ENCODE measurements around the gene PAIP2B.

DNA sequence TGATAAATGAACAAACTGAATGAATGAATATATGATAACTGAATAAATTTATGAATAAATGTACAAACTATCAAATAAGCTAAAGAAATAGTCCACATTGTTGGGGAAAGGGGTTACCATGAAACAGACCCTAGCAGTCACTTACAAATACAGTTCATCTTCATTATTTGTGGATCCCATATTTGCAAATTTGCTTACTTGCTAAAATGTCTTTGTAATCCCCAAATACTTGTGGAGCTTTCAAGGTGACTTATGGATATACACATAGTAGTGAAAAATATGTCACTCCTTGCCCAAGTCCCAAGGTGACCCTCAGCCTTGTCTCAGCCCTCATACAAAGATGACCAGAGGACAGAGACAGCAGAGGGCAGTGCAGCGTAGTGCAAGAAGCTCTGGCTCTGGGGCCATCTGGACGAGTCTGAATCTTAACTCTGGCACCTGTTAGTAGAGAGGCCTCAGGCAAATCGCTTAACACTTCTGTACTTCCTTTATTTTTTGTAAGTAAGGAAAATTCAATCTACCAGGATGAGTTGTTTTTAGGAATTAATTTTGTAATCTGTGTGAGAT, 3.1 kb downstream of the PAIP2B start:
- TF ChIP-seq, protein P1, sequence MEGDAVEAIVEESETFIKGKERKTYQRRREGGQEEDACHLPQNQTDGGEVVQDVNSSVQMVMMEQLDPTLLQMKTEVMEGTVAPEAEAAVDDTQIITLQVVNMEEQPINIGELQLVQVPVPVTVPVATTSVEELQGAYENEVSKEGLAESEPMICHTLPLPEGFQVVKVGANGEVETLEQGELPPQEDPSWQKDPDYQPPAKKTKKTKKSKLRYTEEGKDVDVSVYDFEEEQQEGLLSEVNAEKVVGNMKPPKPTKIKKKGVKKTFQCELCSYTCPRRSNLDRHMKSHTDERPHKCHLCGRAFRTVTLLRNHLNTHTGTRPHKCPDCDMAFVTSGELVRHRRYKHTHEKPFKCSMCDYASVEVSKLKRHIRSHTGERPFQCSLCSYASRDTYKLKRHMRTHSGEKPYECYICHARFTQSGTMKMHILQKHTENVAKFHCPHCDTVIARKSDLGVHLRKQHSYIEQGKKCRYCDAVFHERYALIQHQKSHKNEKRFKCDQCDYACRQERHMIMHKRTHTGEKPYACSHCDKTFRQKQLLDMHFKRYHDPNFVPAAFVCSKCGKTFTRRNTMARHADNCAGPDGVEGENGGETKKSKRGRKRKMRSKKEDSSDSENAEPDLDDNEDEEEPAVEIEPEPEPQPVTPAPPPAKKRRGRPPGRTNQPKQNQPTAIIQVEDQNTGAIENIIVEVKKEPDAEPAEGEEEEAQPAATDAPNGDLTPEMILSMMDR (IDR thresholded peaks at IDR 0.05; ENCODE audit: insufficient read depth, low read length) = no peak
- TF ChIP-seq REST (IDR thresholded peaks at IDR 0.05; ENCODE audit: insufficient replicate concordance, low read depth) (no peak), POLR2AphosphoS5 (IDR thresholded peaks at IDR 0.05; ENCODE audit: low read depth) (no peak)
